ENCODE measurements around the gene TNN.
"Not testable (repeated sequence)": the region's sequence is repeated elsewhere in the genome, so short reads cannot be mapped to it uniquely, and the experiment has no call there.

Gene TNN

GRCh38 chr1:175067362-175068106, at the start of gene TNN:
TNN (plus strand) TSS chr1:175067833; CDS start chr1:175077419, 9,586 bp downstream.
- no peak for DNase-seq

DNA sequence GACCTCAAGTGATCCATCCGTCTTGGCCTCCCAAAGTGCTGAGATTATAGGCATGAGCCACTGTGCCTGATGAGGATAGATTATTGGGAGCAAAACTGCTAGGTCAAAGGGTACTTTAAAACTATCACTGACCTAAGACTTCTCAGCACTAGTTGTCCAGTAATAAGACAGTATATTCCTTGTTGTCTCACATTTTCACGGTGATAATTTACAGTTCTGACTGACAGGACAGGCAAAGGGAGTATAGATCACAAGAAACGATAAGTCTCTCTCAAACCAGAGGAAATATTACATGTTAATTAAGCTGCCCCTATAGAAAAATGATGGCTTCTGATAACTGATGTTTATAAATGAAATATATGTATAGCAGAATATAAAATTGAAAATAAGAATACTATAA, 48.1 kb upstream of the TNN start:
- no peak for DNase-seq

GRCh38 chr1:175023043-175023921, 44.4 kb upstream of the TNN start, which contains the start of gene MRPS14:
MRPS14 (minus strand) TSS chr1:175023425; CDS start chr1:175023408, 17 bp downstream.
- peak; percentile 98 for DNase-seq

- not testable (repeated sequence) for DNase-seq
Observed at GRCh38 chr1:175023922-175024242, 43.8 kb upstream of the TNN start.

DNA sequence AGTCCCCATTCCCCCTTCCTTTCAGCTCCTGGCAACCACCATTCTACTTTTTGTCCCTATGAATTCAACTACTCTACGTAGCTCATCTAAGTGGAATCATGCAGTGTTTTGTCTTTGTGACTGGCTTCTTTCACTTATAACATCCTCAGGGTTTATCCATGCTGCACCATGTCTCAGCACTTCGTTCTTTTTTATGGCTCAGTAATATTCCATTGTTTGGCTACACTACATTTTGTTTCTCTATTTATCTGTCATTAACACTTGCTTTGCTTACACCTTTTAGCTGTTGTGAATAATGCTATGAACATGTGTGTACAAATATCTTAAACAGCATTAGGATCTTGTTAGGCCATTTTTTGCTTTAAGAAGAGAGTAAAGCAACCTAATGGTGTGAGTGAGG, 42.9 kb upstream of the TNN start:
- no peak for DNase-seq

DNA sequence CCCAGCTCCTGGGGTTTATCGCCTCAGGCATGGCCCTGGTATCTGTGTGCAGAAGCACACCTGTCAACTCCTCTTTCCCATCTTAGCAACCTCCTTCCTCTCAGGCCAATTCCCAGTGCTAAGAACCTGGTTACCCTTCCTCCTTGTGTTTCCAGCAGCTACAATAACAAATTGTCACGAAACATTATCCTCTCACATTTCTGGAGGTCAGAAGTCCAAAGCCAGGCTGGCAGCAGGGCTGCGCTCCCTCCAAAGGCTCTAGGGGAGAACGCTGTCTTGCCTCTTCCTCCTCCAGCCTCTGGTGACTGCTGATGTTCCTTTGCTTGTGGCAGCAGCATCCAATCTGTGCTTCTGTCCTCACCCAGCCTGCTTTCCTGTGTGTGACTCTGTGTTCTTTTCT, 33.7 kb upstream of the TNN start:
- no peak for DNase-seq

- no peak for DNase-seq
Observed at GRCh38 chr1:175034775-175035174, 32.9 kb upstream of the TNN start.

DNA sequence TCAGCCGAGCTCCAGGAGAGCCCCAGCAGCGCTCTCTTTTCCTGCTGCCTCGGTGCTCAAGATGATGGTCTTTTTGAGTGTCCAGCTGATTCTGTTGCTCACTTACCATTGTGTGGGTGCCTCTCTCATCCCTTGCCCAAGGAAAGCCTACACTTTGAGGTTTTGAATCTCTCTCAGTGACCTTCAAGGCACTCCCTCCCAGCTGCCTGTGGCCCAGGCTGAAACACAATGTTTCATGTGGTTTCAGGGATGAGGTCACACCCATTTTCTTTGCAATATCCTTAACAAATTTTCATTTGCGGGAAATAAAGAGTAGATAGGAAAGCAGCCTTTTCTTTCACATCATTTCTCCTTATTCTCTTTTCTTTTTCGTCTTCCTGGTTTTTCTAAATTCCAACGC, 31.8 kb upstream of the TNN start:
- DNase-seq, result no peak

DNA sequence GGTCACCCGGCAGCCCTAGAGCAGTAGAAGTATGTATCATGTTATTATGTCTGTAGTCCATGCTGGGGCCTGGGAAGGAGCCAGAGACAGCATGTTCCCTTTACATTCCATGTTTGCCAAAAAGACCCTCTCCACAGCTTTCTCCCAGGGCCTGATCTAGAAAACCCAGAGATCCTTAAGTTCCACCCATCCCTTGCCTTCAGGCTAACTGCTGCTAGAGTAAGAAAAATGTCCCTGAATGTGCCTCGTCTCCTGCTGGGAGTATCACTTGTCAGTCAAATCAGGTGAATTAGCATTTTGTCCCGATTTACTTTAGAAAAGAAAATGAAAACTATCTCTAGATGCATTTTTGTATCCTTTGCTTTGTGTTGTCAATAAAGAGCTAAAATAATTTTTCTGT, 31.2 kb upstream of the TNN start:
- no peak for DNase-seq

DNA sequence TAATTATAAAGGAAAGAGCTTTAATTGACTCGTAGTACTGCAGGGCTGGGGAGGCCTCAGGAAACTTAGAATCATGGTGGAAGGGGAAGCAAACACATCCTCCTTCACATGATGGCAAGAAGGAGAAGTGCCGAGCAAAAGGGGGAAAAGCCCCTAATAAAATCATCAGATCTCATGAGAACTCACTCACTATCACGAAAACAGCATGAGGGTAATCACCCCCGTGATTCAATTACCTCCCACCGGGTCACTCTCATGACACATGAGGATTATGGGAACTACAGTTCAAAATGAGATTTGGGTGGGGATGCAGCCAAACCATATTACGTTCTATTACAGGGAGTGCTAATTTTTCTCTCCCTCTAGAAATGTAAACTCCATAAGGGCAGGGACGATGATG, 30.2 kb upstream of the TNN start:
- DNase-seq, result no peak

DNA sequence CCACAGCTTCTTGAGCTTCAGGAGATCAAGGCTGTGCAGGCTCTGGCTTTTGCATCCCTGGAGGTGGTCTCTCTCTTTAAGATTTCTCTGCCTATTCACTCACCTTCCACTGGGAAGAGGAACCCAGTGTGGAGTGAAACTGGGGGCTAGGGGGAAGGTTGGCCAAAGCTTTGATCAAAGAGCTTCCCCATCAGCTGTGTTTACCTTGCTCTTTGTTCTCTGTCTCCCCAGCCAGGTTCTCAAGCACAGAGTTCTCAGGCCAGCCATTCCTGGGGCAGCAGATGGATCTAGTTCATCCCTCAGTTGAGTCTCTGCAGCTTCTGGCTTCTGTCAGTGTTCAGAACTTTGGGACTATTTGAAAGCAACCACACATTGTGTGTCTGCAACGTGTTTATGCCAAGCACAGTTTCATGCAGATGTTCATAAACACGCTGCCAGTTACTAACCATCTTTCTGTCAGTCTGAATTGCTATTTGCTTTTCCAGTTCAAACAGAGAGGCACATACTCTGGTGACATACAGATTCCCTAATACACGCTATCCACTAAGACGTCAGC, 27.2 kb upstream of the TNN start:
- no peak for DNase-seq

DNA sequence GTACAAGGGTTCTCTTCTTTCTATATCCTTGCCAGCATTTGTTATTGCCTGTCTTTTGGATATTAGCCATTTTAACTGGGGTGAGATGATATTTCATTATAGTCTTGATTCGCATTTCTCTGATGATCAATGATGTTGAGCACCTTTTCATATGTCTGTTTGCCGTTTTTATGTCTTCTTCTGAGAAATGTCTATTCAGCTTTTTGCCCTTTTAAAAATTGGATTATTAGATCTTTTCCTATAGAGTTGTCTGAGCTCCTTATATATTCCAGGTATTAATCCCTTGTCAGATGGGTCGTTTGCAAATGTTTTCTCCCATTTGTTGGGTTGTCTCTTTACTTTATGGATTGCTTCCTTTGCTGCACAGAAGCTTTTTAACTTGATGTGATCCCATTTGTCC, 25.0 kb upstream of the TNN start:
- DNase-seq, result no peak

DNA sequence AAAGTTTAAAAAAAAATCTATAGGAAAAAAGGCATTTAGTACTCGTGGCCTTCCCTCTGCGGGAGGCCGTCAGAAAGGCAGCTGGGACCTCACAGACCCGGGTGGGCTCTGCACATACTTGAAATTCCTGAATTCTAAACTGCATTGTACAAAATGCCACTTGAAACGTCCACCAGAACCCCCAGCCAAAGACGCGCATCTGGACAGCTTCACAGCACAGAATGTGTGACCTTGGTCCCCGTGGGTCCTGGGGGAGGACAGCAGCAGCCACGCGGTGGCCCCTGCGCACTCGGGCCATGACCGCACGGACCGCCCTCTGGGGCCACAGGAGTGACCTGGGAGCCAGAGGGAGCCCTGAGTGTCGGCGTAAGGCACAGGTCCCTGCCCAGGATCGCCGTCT, 23.8 kb upstream of the TNN start:
- DNase-seq, result no peak

- DNase-seq, result not testable (repeated sequence)
Observed at GRCh38 chr1:175044591-175044990, 23.0 kb upstream of the TNN start.

GRCh38 chr1:175045097-175045496, 22.5 kb upstream of the TNN start:
- DNase-seq, result no peak

DNA sequence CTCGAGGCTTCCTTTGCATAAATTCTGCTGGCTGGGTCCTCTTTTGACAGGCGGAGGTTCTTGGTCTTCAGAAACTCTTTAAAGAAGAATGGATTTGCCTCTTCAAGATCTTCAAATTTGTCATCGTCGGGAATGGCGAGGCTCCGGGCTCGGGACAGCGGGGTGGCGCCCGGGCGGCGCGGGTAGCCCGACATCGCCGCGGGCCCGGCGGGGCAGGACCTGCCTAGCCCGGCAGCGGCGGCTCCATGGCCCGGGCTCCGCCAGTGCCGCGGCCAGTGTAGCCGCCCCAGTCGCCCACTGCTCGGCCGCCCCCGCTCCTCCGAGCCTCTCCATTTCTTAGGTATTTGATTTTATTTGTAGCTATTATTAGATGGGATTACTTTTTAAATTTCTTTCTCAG, 22.1 kb upstream of the TNN start:
- DNase-seq, result no peak

- DNase-seq, result no peak
Observed at GRCh38 chr1:175050992-175051391, 16.6 kb upstream of the TNN start.

GRCh38 chr1:175054736-175055135, 12.9 kb upstream of the TNN start:
- no peak for DNase-seq

- no peak for DNase-seq
Observed at GRCh38 chr1:175062339-175062738, 5.3 kb upstream of the TNN start.

GRCh38 chr1:175062858-175063257, 4.8 kb upstream of the TNN start:
- DNase-seq, result no peak

DNA sequence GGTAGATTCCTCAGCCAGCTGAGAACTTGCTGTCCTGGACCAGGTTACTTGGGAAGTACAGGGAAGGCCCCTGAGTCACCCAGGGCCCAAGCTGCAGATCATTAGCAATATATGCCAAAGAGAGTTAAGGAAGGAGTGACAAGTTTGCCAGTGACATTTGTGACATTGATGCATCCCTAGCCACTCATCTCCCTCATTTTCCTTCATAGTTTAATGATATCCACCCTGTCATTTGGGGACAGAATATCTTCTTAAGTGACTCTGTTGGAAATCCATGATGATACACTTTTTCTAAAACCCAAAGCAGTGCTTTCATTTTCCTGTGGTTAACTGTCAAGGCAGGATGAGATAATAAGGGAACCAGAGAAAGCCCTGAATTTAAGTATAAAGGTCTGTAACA, 3.2 kb downstream of the TNN start:
- DNase-seq, result no peak

DNA sequence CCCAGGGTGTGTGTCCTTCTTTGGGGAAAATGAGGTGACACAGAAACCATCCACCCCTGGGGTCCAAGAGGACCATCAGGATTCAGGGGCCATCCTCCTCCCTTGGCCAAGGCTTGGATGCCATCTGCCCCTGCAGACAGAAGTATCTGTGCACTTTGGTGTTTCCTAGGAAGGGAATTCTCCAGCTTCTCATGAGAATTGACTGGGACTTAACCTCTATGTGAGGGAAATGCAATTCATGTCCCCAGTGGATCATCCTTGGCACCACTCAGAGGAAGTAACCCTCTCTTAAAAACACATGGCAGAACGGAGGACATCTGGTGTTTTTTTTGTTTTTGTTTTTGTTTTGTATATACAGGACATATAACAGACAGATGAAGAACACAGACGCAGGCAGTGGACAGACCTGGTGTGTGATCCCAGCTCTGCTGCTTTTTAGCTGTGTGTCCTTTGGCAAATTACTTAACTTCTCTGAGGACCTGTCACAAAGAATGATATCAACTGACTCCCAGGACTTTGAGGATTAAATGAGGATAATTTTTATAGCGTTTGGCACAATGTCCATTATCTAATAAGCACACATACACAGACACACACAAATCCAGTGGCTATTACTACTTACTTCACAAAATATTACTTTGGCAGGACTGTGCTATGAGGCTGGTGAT, 3.8 kb downstream of the TNN start:
- DNase-seq, result no peak
